Naive thymus-derived CD8-positive, alpha-beta T cell (primary cell): Measurements from ENCODE around the gene FAM53A. TPM values are rescaled to one million over a fixed set of nuclear protein-coding genes. Genes with fewer than 3 reads are reported as not detected.
"Not testable (repeated sequence)": the region's sequence is repeated elsewhere in the genome, so short reads cannot be mapped to it uniquely, and the experiment has no call there.

Experiments
- ATAC-seq, 2 donors: fragments of 150-1000 bp; cut with Tn5 transposase in 1 of 2; sonication (Bioruptor Pico), chemical (Tn5 transposase) in 1 of 2; 1 replicate in 1 of 2; 2 replicates in 1 of 2; pipeline ENCODE4 v1.10.0; 2021; ENCODE audit warnings: mild to moderate bottlenecking in 2 of 2, moderate library complexity in 2 of 2
- POLR2A ChIA-PET: fragments of 350-600 bp; sonication (Branson Sonifier 250); formaldehyde crosslinking; loops from one replicate; lab custom pipeline; 2021; ENCODE audit warnings: antibody characterized with exemption; lab: Charles Lee
- DNase-seq, 10 donors: peaks; one replicate each; pipeline versions ENCODE4 v3.0.0 to v3.0.0-alpha.2; 2020 to 2022
- H3K27ac Mint-ChIP-seq, 10 donors: one replicate each; pipeline ENCODE4 v1.8.0; 2020 to 2022; ENCODE audit warnings: mild to moderate bottlenecking in 10 of 10, mixed read lengths in 10 of 10, moderate library complexity in 4 of 10, inconsistent platforms in 1 of 10
- H3K27me3 Mint-ChIP-seq, 5 donors: one replicate each; pipeline ENCODE4 v1.8.0; 2021 to 2022; ENCODE audit warnings: mixed read lengths in 5 of 5
- H3K36me3 Mint-ChIP-seq, 3 donors: one replicate each; pipeline ENCODE4 v1.8.0; 2020 to 2022; ENCODE audit warnings: mixed read lengths in 3 of 3, mild to moderate bottlenecking in 2 of 3, inconsistent platforms in 1 of 3
- H3K4me1 Mint-ChIP-seq, 4 donors: one replicate each; pipeline ENCODE4 v1.8.0; 2021 to 2022; ENCODE audit warnings: mixed read lengths in 4 of 4
- H3K4me3 Mint-ChIP-seq, 10 donors: one replicate each; pipeline ENCODE4 v1.8.0; 2020 to 2022; ENCODE audit warnings: mild to moderate bottlenecking in 10 of 10, mixed read lengths in 10 of 10, moderate library complexity in 6 of 10, inconsistent platforms in 1 of 10
- H3K9me3 Mint-ChIP-seq, 9 donors: one replicate each; pipeline ENCODE4 v1.8.0; 2020 to 2022; ENCODE audit warnings: mixed read lengths in 9 of 9, mild to moderate bottlenecking in 3 of 9, inconsistent platforms in 1 of 9, moderate library complexity in 1 of 9
- polyA plus RNA-seq, 3 donors: library from polyadenylated mRNA; unstranded; fragments of 300-500 nt; fragmentation: Illumina TruSeq; gene quantifications; one replicate each; pipeline ENCODE4 v1.2.3, GENCODE V29; 2021
- total RNA-seq, 8 experiments: library from RNA in 2 of 8; stranded (reverse) in 2 of 8; gene quantifications; one replicate each; pipeline ENCODE4 v1.2.3 and lab custom pipeline; 2021 to 2026

Gene FAM53A
- total and polyA plus RNA-seq, 5 experiments from 2014 or later: 0.64 to 1.7 (median 1.2) TPM

GRCh38 chr4:1652088-1652487, 32.0 kb downstream of the FAM53A start:
- POLR2A ChIA-PET: no interaction called here
- H3K27ac Mint-ChIP-seq: no peak overlapping the region
- no peaks in the 10 kb centered on the region for H3K27me3 Mint-ChIP-seq
- H3K4me3 Mint-ChIP-seq: no peak overlapping the region
- no peaks in the 10 kb centered on the region for H3K9me3 Mint-ChIP-seq
- DNase-seq (no peak), ATAC-seq (no peak)
- no peaks in the 10 kb centered on the region for H3K36me3 Mint-ChIP-seq
- H3K4me1 Mint-ChIP-seq: peaks cover 0 to 7% (median 5%) of the 10 kb centered on the region in 4 donors

GRCh38 chr4:1651609-1652008, 32.5 kb downstream of the FAM53A start:
- ATAC-seq: no peak
- no peaks in the 10 kb centered on the region for H3K27me3 Mint-ChIP-seq
- H3K36me3 Mint-ChIP-seq: no peaks in the 10 kb centered on the region
- H3K4me3 Mint-ChIP-seq: no peak overlapping the region
- H3K27ac Mint-ChIP-seq: no peak overlapping the region
- POLR2A ChIA-PET: no interaction called here
- H3K9me3 Mint-ChIP-seq: no peaks in the 10 kb centered on the region
- DNase-seq: no peak
- peaks cover 0 to 7% (median 5%) of the 10 kb centered on the region in 4 donors for H3K4me1 Mint-ChIP-seq

- DNase-seq: no peak
- Mint-ChIP-seq H3K27me3 (no peaks in the 10 kb centered on the region), H3K27ac (no peak overlapping the region), H3K36me3 (no peaks in the 10 kb centered on the region), H3K4me1 (peaks cover 0 to 7% (median 5%) of the 10 kb centered on the region in 4 donors), H3K9me3 (no peaks in the 10 kb centered on the region), H3K4me3 (no peak overlapping the region)
- no peak for ATAC-seq
- POLR2A ChIA-PET: no interaction called here
Measured at GRCh38 chr4:1648962-1649361, 35.2 kb downstream of the FAM53A start.

GRCh38 chr4:1647432-1647831, 36.7 kb downstream of the FAM53A start:
- H3K36me3 Mint-ChIP-seq: no peaks in the 10 kb centered on the region
- no peak overlapping the region for H3K4me3 Mint-ChIP-seq
- peaks cover 0 to 7% (median 5%) of the 10 kb centered on the region in 4 donors for H3K4me1 Mint-ChIP-seq
- H3K27ac Mint-ChIP-seq: no peak overlapping the region
- no peak for DNase-seq
- H3K9me3 Mint-ChIP-seq: no peaks in the 10 kb centered on the region
- ATAC-seq: no peak
- H3K27me3 Mint-ChIP-seq: no peaks in the 10 kb centered on the region
- POLR2A ChIA-PET: no interaction called here

DNA sequence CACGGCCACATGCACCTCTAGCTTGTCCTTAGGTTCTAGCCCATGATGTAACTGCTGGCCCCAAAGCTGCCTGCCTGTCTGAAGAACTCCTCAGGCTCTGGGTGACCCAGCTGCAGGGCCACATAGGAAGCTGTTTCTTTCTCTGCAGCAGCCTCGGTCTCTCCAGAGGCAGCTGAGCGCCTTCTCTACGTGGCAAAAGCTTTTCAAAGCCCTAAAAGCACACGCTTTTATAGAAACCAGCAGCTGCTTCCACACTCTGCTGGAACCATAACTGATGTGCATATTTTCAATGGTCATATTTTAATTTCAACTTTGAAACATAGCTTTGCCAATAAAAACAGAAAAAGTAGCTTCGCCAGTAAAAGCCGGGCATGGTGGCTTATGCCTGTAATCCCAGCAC, 37.4 kb downstream of the FAM53A start:
- POLR2A ChIA-PET: no interaction called here
- Mint-ChIP-seq H3K4me3 (no peak overlapping the region), H3K4me1 (peaks cover 0 to 7% (median 5%) of the 10 kb centered on the region in 4 donors)

DNA sequence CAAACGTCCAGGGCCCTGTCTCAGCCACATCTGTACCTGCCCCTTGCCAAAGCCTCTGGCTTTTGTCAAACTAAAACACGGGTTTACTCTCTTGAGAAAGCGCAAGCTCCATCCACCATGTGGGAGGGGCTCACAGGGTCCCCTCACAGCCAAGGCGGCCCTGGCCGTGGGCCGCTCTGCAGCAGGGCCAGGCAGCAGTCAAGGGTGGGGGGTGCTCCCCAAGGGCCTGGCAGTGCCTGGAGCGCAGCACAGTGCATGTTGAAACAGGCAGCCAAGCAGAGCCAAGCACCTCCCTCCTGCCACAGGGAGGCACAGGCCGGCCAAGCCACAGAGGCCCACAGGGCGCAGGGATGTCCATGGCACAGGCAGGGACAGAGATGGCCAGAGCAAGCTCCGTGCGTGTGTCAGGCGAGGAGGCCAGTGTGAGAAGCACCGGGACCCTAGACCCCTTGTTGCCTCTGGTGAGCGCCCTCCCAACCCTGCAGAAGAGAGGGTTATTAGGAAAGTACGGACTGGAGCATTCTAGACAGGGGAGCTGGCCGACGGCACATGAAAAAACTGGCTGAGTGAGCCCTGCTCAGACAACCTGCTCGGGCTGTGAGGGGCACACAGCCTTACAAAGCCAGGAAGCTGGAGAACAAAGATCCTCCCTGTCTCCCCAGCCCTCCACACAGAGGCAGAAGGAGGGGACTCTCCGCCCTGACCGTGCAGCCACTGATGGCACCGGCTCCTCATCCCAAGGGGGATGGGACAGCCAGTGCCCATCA, 39.0 kb downstream of the FAM53A start:
- no peak overlapping the region for H3K27ac Mint-ChIP-seq
- DNase-seq (no peak), ATAC-seq (no peak)
- POLR2A ChIA-PET: no interaction called here
- H3K27me3 Mint-ChIP-seq: no peaks in the 10 kb centered on the region
- H3K9me3 Mint-ChIP-seq: no peaks in the 10 kb centered on the region
- H3K4me1 Mint-ChIP-seq: peaks cover 0 to 7% (median 5%) of the 10 kb centered on the region in 4 donors
- H3K36me3 Mint-ChIP-seq: no peaks in the 10 kb centered on the region
- no peak overlapping the region for H3K4me3 Mint-ChIP-seq

More for the DNA sequence above, 37.4 kb downstream of the FAM53A start:
- DNase-seq (no peak), ATAC-seq (no peak)
- H3K27ac Mint-ChIP-seq: no peak overlapping the region
- H3K27me3 Mint-ChIP-seq: no peaks in the 10 kb centered on the region
- H3K36me3 Mint-ChIP-seq: no peaks in the 10 kb centered on the region
- H3K9me3 Mint-ChIP-seq: no peaks in the 10 kb centered on the region

DNA sequence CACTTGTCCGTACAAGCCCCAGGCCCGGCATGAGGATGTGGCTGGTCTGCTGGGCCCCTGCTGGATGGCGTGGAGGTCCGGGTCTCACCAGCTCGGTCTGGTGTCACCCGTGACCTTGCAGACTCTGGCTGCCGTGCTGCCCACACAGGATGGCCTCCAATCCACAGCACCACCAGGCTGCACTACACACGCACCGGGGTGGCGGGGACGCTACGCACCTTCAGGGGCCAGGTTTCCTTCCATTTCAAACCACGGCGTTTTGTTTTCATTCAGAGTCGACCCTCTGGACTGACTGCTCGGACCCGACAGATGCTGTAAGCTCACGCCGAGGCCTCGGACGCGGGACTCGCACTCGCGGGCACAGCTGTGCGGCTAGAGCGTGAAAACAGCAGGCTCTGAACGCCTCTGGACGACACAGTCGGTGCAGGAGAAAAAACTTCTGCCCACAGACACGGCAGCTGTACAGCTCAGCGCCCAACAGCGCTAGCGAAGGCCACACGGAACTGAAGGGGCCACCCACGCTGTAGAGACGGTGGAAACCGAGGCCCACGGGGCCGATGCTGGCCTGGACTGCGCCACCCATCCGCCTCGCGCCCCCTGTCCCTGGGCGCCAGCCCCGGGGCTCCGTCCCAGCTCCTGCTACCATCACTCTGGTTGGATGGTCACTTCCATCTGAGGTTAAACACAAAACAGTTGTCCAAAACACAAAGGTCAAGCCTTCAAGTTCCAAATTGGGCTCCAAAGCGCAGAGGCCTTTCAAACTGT, 40.0 kb downstream of the FAM53A start:
- ATAC-seq: no peak
- Mint-ChIP-seq H3K27ac (no peak overlapping the region), H3K9me3 (no peaks in the 10 kb centered on the region), H3K27me3 (no peaks in the 10 kb centered on the region), H3K4me1 (peaks cover 0 to 7% (median 5%) of the 10 kb centered on the region in 4 donors), H3K4me3 (no peak overlapping the region), H3K36me3 (no peaks in the 10 kb centered on the region)
- no peak for DNase-seq
- POLR2A ChIA-PET: no interaction called here

GRCh38 chr4:1642196-1642951, 41.7 kb downstream of the FAM53A start:
- Mint-ChIP-seq H3K36me3 (no peaks in the 10 kb centered on the region), H3K27ac (peak overlapping the region in 1 of 10 donors; percentile 43), H3K4me1 (peaks cover 0 to 2% (median under 1%) of the 10 kb centered on the region in 4 donors)

GRCh38 chr4:1641671-1642070, 42.4 kb downstream of the FAM53A start:
- no peak for ATAC-seq
- H3K36me3 Mint-ChIP-seq: no peaks in the 10 kb centered on the region
- no peak overlapping the region for H3K27ac Mint-ChIP-seq
- no peaks in the 10 kb centered on the region for H3K27me3 Mint-ChIP-seq
- no peaks in the 10 kb centered on the region for H3K4me1 Mint-ChIP-seq
- no peaks in the 10 kb centered on the region for H3K9me3 Mint-ChIP-seq
- no peak overlapping the region for H3K4me3 Mint-ChIP-seq
- POLR2A ChIA-PET: no interaction called here
- no peak for DNase-seq

More at GRCh38 chr4:1642196-1642951, 41.7 kb downstream of the FAM53A start:
- no peaks in the 10 kb centered on the region for H3K9me3 Mint-ChIP-seq
- no peak for DNase-seq
- no peak overlapping the region for H3K4me3 Mint-ChIP-seq
- no peak for ATAC-seq
- H3K27me3 Mint-ChIP-seq: no peaks in the 10 kb centered on the region
- POLR2A ChIA-PET: no interaction called here

GRCh38 chr4:1640716-1641503, 43.2 kb downstream of the FAM53A start:
- H3K4me3 Mint-ChIP-seq, ATAC-seq, H3K36me3 Mint-ChIP-seq, H3K27me3 Mint-ChIP-seq, DNase-seq, POLR2A ChIA-PET, H3K9me3 Mint-ChIP-seq, H3K27ac Mint-ChIP-seq, H3K4me1 Mint-ChIP-seq: not testable (repeated sequence)

DNA sequence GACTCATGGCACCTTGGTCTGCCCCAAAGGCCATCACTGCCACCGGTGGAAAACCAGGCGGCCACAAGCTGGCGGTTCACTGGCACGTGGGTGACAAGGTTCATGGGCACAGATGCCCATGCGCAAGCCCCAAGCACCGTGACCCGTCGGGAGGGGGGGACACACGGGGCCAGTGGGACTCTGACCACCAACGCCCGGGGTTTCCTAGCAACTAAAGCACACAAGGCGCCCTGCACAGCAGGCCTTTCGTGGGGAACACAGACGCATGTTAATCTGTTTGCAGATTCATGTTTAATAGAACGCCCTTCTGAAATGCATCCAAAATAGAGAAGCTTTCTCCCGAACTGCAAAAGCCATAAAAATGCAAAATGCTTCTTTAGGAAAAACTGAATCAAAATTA, 43.9 kb downstream of the FAM53A start:
- Mint-ChIP-seq H3K27ac (no peak overlapping the region), H3K27me3 (peaks cover 0 to 2% (median 0%) of the 10 kb centered on the region in 5 donors), H3K4me1 (no peaks in the 10 kb centered on the region), H3K36me3 (no peaks in the 10 kb centered on the region), H3K4me3 (no peak overlapping the region), H3K9me3 (no peaks in the 10 kb centered on the region)
- no peak for ATAC-seq
- POLR2A ChIA-PET: no interaction called here
- DNase-seq: no peak

DNA sequence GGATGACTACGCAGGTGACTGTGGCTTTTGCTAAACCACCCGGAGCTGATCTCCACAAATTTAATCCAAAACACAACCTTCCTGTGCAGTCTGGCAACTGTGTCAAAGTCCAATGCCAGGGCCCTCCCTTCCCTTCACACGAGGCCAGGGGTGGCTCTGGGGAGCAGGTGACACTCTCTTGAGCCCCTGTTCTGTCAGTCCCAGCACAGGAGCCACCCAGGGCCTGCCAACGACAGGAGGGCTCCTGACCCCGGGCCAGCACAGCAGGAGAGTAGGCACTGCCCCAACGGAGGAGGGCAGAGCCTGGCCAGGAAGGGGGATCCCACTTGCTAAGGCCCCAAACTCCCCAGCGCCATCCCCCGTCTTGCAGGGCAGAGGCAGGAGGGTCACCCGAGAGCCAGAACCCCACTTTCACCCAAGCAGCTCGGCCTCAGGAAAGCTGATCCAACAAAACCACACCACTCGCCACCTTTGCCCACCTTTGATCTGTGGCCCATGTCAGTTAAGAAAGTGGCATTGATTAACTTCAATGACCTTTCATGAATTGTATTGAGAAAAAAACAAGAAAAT, 44.7 kb downstream of the FAM53A start:
- Mint-ChIP-seq H3K36me3 (no peaks in the 10 kb centered on the region), H3K27me3 (peaks cover 0 to 3% (median 1%) of the 10 kb centered on the region in 5 donors), H3K4me3 (no peak overlapping the region), H3K4me1 (no peaks in the 10 kb centered on the region), H3K27ac (no peak overlapping the region), H3K9me3 (no peaks in the 10 kb centered on the region)
- POLR2A ChIA-PET: no interaction called here
- DNase-seq: peak in 1 of 10 donors; percentile 2
- no peak for ATAC-seq
